ENCODE data around the gene KIAA0513.

The KIAA0513 gene

DNA sequence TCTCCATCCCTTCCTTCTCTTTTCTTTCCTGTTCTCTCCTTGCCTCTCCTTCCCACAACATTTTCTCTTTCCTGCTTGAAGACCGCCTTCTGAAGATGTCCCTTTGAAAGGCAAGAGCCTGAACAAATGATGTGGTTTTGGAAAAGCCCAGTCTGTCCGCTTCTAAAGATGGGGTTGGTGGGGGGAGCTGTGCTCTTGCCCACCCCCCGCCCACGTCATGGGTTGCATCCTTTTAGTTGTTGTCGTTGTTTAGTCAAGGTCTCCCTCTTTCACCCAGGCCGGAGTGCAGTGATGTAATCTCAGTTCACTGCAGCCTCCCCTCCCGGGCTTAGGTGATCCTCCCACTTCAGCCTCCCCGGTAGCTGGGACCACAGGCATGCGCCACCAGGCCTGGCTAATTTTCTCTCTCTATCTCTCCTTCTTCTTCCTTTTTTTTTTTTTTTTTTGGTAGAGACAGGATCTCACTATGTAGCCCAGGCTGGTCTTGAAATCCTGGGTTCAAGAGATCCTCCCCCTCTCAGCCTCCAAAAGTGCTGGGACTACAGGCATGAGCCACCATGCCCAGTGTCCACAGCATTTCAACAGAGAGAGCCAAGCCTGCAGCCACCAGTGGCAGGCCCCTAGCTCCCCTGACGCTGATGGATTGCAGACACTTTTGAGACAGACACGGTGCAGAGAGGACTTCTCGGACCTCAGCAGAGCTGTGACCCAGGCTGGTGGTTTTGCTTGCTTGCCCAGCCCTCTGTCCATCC is 110.7 kb downstream of the KIAA0513 start:
- no peak overlapping the region for H3K4me3 ChIP-seq (ENCODE audit: low read depth, low read length)
- TF ChIP-seq, protein P1, sequence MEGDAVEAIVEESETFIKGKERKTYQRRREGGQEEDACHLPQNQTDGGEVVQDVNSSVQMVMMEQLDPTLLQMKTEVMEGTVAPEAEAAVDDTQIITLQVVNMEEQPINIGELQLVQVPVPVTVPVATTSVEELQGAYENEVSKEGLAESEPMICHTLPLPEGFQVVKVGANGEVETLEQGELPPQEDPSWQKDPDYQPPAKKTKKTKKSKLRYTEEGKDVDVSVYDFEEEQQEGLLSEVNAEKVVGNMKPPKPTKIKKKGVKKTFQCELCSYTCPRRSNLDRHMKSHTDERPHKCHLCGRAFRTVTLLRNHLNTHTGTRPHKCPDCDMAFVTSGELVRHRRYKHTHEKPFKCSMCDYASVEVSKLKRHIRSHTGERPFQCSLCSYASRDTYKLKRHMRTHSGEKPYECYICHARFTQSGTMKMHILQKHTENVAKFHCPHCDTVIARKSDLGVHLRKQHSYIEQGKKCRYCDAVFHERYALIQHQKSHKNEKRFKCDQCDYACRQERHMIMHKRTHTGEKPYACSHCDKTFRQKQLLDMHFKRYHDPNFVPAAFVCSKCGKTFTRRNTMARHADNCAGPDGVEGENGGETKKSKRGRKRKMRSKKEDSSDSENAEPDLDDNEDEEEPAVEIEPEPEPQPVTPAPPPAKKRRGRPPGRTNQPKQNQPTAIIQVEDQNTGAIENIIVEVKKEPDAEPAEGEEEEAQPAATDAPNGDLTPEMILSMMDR (conservative IDR thresholded peaks at IDR 0.05; ENCODE audit: low read depth, low read length), result no peak
- DNase-seq (ENCODE audit: low read depth), result no peak

DNA sequence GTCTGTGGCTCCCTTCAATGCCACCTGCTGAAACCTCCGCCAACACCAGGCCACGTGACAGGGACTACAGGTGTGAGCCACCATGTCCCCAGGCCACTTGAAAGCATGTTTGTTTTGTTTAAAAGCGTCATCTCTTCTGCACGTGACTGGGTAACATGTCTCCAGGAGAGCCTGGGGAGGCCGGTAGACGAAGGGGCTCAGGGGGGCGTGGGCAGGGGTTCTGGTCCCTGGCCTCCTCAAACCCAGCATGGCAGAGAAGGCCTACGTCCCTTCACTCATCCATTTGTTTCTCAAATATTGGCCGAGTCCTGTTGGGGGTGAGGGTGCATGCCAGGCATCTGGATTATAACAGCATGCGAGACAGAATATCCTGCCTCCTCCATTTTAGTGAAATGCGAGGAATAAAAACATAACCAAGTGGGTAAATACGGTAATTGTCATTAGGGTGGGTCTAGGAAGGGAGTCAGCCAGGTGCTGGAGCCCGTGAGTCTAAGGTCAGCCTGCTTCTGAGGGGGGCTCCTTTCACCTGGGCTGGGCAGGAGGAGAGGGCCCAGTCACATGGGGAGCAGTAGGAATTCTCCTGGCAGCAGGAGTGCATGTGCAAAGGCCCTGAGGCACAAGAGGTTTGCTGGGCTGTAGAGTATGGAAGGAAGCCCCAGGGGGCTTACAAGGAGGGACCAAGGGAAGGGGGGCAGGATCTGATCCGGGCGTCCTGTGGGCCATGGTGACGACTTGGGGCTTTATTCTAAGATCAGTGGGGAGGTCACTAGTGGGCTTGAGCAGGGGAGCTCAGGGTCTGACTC is 111.4 kb downstream of the KIAA0513 start:
- no peak overlapping the region for H3K4me3 ChIP-seq (ENCODE audit: low read depth, low read length)
- no peak for DNase-seq (ENCODE audit: low read depth)
- TF ChIP-seq, protein P1 (conservative IDR thresholded peaks at IDR 0.05; ENCODE audit: low read depth, low read length), result no peak

DNA sequence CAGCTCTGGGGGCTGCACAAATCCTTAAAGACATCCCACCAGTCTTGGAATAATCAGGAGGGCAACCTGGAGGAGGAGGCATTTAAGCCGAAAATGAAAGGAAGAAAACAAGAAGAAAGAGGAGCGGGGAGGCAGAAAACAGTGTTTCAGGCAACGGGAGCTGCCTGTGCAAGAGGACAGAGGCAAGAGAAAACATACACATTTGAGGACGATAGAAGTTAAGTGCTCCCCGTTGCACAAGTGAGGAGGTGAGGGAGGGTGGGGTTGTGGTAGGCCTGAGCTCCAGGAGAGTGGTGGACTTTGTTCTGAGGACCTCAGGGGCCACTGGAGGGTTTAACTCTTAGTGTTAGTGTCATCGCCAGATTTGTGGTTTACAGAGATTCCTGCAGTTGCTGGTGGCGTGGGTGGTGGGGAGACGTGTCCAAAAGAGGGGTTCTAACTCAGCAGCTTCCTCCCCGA is 112.3 kb downstream of the KIAA0513 start:
- H3K4me3 ChIP-seq (ENCODE audit: low read depth, low read length), result no peak overlapping the region
- DNase-seq (ENCODE audit: low read depth), result no peak
- TF ChIP-seq, protein P1 (conservative IDR thresholded peaks at IDR 0.05; ENCODE audit: low read depth, low read length), result no peak

DNA sequence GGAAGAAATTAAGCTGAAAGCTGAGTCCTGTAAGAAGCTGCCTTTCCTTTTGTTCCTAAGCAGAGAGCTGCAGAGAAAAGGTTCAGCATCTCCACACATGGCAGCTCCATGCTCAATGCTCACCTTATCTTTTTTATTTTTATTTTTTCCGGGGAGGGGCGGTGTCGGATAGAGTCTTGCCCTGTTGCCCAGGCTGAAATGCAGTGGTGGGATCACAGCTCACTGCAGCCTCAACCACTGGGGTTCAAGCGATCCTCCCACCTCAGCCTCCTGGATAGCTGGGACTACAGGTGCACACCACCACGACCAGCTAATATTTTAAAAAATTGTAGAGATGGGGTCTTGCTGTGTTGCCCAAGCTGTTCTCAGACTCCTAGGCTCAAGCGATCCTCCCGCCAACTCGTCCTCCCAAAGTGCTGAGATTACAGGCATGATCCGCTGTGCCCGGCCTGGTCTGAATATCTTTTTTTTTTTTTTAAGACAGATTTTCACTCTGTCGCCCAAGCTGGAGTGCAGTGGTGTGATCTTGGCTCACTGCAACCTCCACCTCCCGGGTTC is 112.9 kb downstream of the KIAA0513 start:
- DNase-seq (ENCODE audit: low read depth), result no peak
- TF ChIP-seq, protein P1 (conservative IDR thresholded peaks at IDR 0.05; ENCODE audit: low read depth, low read length), result no peak
- no peak overlapping the region for H3K4me3 ChIP-seq (ENCODE audit: low read depth, low read length)

DNA sequence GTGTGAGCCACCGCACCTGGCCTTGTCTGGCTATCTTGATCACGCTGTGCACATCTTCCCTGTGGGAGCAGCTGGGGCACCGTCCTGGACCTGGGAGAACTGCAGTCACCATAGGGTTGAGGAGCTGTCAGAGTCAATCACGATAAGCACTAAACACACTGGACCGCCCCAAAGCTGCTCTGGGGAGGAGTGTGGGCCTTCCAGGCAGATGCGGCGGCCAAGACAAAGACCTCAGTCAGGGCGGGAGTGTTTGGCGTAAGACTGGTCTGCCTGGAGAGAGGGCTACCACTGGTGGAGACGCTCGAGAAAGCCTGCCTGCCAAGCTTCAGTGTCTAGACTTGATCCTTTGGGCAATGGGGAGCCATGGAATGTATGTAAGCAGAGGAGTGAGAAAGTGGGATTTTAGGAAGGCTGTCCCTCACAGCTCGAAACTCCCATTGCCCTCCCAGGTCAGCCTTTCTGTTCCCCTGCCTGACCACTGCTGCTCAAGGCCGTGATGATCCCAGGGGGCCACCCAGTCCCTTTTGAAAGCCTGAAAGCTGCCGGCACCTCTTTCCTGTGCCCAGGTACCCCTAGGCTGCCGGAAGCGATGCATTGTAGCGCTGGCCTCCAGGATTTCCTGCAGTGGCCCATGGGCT is 114.0 kb downstream of the KIAA0513 start:
- no peak overlapping the region for H3K4me3 ChIP-seq (ENCODE audit: low read depth, low read length)
- DNase-seq (ENCODE audit: low read depth), result no peak
- TF ChIP-seq, protein P1 (conservative IDR thresholded peaks at IDR 0.05; ENCODE audit: low read depth, low read length), result no peak

DNA sequence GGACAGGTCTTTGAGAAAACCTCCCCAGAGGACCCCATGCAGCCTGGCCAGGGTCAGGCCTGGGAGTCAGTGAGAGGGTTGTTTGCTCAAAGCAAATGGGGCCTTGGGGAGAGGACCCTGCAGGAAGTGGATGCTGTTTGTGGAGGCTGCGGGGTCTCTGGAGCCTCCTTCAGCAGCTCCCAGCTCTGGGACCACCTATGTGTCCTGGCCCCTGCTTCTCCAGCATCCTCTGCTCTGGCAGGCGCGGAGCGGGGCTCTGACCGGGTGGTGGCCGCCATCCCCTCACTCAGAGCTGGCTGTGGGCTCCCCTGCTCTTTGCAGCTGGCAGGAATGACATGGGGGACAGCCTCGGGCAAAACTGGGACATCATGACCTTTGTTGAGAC is 114.5 kb downstream of the KIAA0513 start:
- TF ChIP-seq, protein P1 (conservative IDR thresholded peaks at IDR 0.05; ENCODE audit: low read depth, low read length), result no peak
- H3K4me3 ChIP-seq (ENCODE audit: low read depth, low read length), result no peak overlapping the region
- no peak for DNase-seq (ENCODE audit: low read depth)

All from choroid plexus epithelial cell (primary cell).